ENCODE results near the gene LRCH1. TPM values are rescaled to one million over a fixed set of nuclear protein-coding genes. Genes with fewer than 3 reads are reported as not detected.
"Not testable (repeated sequence)": the region's sequence is repeated elsewhere in the genome, so short reads cannot be mapped to it uniquely, and the experiment has no call there.

LRCH1 gene
- total RNA-seq, 1 donor from 2014 or later = 2.9 TPM

- no peak for DNase-seq (ENCODE audit: low spot score)
- no peaks in the 10 kb centered on the region for H3K9me3 Mint-ChIP-seq
- Histone ChIP-seq H3K27me3 (no peaks in the 10 kb centered on the region), H3K79me2 (ENCODE audit: low read depth) (no peaks in the 10 kb centered on the region), H3K36me3 (no peaks in the 10 kb centered on the region), H4K20me1 (ENCODE audit: low read depth) (no peaks in the 10 kb centered on the region), H3K4me1 (no peaks in the 10 kb centered on the region), H3K27ac (no peak overlapping the region), H3K9me3 (ENCODE audit: low read depth) (no peaks in the 10 kb centered on the region), H2AFZ (replicated peaks) (no peak overlapping the region), H3K4me2 (no peak overlapping the region), H3K9ac (no peak overlapping the region), H3F3A (ENCODE audit: low read depth) (no peaks in the 10 kb centered on the region), H3K4me3 (no peak overlapping the region)
- H3K4me1 Mint-ChIP-seq = peaks cover 8% of the 10 kb centered on the region
- no peaks in the 10 kb centered on the region for H3K36me3 Mint-ChIP-seq
- H3K27me3 Mint-ChIP-seq (ENCODE audit: insufficient read depth, low read depth) = no peaks in the 10 kb centered on the region
- no peak for TF ChIP-seq CTCF (IDR thresholded peaks at IDR 0.05)
- no peak for TF ChIP-seq EZH2 (IDR thresholded peaks at IDR 0.05)
- TF ChIP-seq EZH2phosphoT487 (IDR thresholded peaks at IDR 0.05) = no peak
- no peak overlapping the region for H3K4me3 Mint-ChIP-seq
- H3K27ac Mint-ChIP-seq = no peak overlapping the region
These were observed 206.9 kb downstream of the LRCH1 start for GRCh38 chr13:46759846-46760245.

- Mint-ChIP-seq H3K4me3 (no peak overlapping the region), H3K36me3 (no peaks in the 10 kb centered on the region), H3K27ac (no peak overlapping the region), H3K9me3 (no peaks in the 10 kb centered on the region), H3K27me3 (ENCODE audit: insufficient read depth, low read depth) (no peaks in the 10 kb centered on the region), H3K4me1 (peaks cover 8% of the 10 kb centered on the region)
- Histone ChIP-seq H3K4me2 (no peak overlapping the region), H3K4me3 (no peak overlapping the region), H2AFZ (replicated peaks) (no peak overlapping the region), H3K79me2 (ENCODE audit: low read depth) (no peaks in the 10 kb centered on the region), H3F3A (ENCODE audit: low read depth) (no peaks in the 10 kb centered on the region), H3K4me1 (no peaks in the 10 kb centered on the region), H3K9ac (no peak overlapping the region), H3K27ac (no peak overlapping the region), H3K9me3 (ENCODE audit: low read depth) (no peaks in the 10 kb centered on the region), H3K36me3 (no peaks in the 10 kb centered on the region), H4K20me1 (ENCODE audit: low read depth) (no peaks in the 10 kb centered on the region), H3K27me3 (no peaks in the 10 kb centered on the region)
- no peak for TF ChIP-seq CTCF (IDR thresholded peaks at IDR 0.05)
- no peak for DNase-seq (ENCODE audit: low spot score)
These were observed 208.2 kb downstream of the LRCH1 start for GRCh38 chr13:46761174-46761573.

GRCh38 chr13:46761866-46762265 is 208.9 kb downstream of the LRCH1 start:
- no peaks in the 10 kb centered on the region for H3F3A ChIP-seq (ENCODE audit: low read depth)
- no peaks in the 10 kb centered on the region for H3K27me3 ChIP-seq
- DNase-seq (ENCODE audit: low spot score) = no peak
- H3K36me3 ChIP-seq = no peaks in the 10 kb centered on the region
- TF ChIP-seq CTCF (IDR thresholded peaks at IDR 0.05) (no peak), EZH2phosphoT487 (IDR thresholded peaks at IDR 0.05) (no peak), EZH2 (IDR thresholded peaks at IDR 0.05) (no peak)
- H3K9ac ChIP-seq = no peak overlapping the region
- no peaks in the 10 kb centered on the region for H3K9me3 Mint-ChIP-seq
- H4K20me1 ChIP-seq (ENCODE audit: low read depth) = no peaks in the 10 kb centered on the region
- H2AFZ ChIP-seq (replicated peaks) = no peak overlapping the region
- peaks cover 6% of the 10 kb centered on the region for H3K4me1 Mint-ChIP-seq
- H3K27ac ChIP-seq = no peak overlapping the region
- no peak overlapping the region for H3K27ac Mint-ChIP-seq
- H3K4me1 ChIP-seq = no peaks in the 10 kb centered on the region
- no peak overlapping the region for H3K4me2 ChIP-seq
- H3K9me3 ChIP-seq (ENCODE audit: low read depth) = no peaks in the 10 kb centered on the region
- H3K27me3 Mint-ChIP-seq (ENCODE audit: insufficient read depth, low read depth) = no peaks in the 10 kb centered on the region
- no peak overlapping the region for H3K4me3 ChIP-seq
- H3K4me3 Mint-ChIP-seq = no peak overlapping the region
- no peaks in the 10 kb centered on the region for H3K36me3 Mint-ChIP-seq
- no peaks in the 10 kb centered on the region for H3K79me2 ChIP-seq (ENCODE audit: low read depth)

GRCh38 chr13:46769925-46770324 is 217.0 kb downstream of the LRCH1 start:
- not testable (repeated sequence) for H3K27me3 ChIP-seq; H3K4me1 Mint-ChIP-seq; H3F3A ChIP-seq (ENCODE audit: low read depth); H3K4me1 ChIP-seq; DNase-seq (ENCODE audit: low spot score); H3K9me3 Mint-ChIP-seq; H3K9me3 ChIP-seq (ENCODE audit: low read depth); H3K36me3 ChIP-seq; H4K20me1 ChIP-seq (ENCODE audit: low read depth); H3K4me3 ChIP-seq; H3K27me3 Mint-ChIP-seq (ENCODE audit: insufficient read depth, low read depth); H3K79me2 ChIP-seq (ENCODE audit: low read depth); H3K4me3 Mint-ChIP-seq; H2AFZ ChIP-seq (replicated peaks); H3K27ac ChIP-seq; H3K9ac ChIP-seq; H3K27ac Mint-ChIP-seq; H3K4me2 ChIP-seq
- H3K36me3 Mint-ChIP-seq = peaks cover 33% of the 10 kb centered on the region
